IMR-90 (cell line): ENCODE results near the gene RSAD1.

Experiments used
- CEBPB ChIP-seq: IDR thresholded peaks from 2 replicates; pipeline ENCODE4 v1.6.1; 2012; ENCODE audit warnings: low read depth, low read length, improper control_type of control experiment
- CTCF ChIP-seq: conservative IDR thresholded peaks from 2 replicates; pipeline ENCODE4 v1.5.1; 2012; ENCODE audit warnings: mild to moderate bottlenecking, low read depth, low read length, improper control_type of control experiment
- ELK1 ChIP-seq: fragments of 150-350 bp; IDR thresholded peaks from 2 replicates; pipeline ENCODE4 v1.6.1; 2016; ENCODE audit warnings: low read depth, mild to moderate bottlenecking, low read length, moderate library complexity, borderline replicate concordance
- MAFK ChIP-seq: IDR thresholded peaks from 2 replicates; pipeline ENCODE4 v1.6.1; 2012; ENCODE audit warnings: low read depth, low read length, improper control_type of control experiment
- MXI1 ChIP-seq: IDR thresholded peaks from 2 replicates; pipeline ENCODE4 v1.6.1; 2012; ENCODE audit warnings: low read depth, mild to moderate bottlenecking, low read length, moderate library complexity, borderline replicate concordance
- NFE2L2 ChIP-seq: fragments of 150-350 bp; IDR thresholded peaks from 2 replicates; pipeline ENCODE4 v1.6.1; 2016; ENCODE audit warnings: low read depth, mild to moderate bottlenecking, low read length
- POLR2A ChIP-seq: IDR thresholded peaks from 2 replicates; pipeline ENCODE4 v1.6.1; 2012; ENCODE audit warnings: mild to moderate bottlenecking, low read depth, low read length
- RAD21 ChIP-seq: IDR thresholded peaks from 2 replicates; pipeline ENCODE4 v1.6.1; 2012; ENCODE audit warnings: low read length, improper control_type of control experiment
- RFX5 ChIP-seq: IDR thresholded peaks from 2 replicates; pipeline ENCODE4 v1.8.0; 2012; ENCODE audit warnings: low read depth, mild to moderate bottlenecking, low read length, moderate library complexity
- SMC3 ChIP-seq: fragments of 150-350 bp; IDR thresholded peaks from 2 replicates; pipeline ENCODE4 v1.6.1; 2016; ENCODE audit warnings: low read depth, mild to moderate bottlenecking, antibody characterized with exemption, low read length, moderate library complexity
- USF2 ChIP-seq: fragments of 150-350 bp; IDR thresholded peaks from 2 replicates; pipeline ENCODE4 v1.6.1; 2017; ENCODE audit warnings: mild to moderate bottlenecking, antibody characterized with exemption, low read length, low read depth

GRCh38 chr17:50439008-50439407 is 39.7 kb upstream of the RSAD1 start:
- no peak for TF ChIP-seq CTCF
- TF ChIP-seq SMC3, result no peak
- no peak for TF ChIP-seq POLR2A
- TF ChIP-seq USF2, result no peak
- no peak for TF ChIP-seq NFE2L2
- no peak for TF ChIP-seq CEBPB
- no peak for TF ChIP-seq ELK1
- TF ChIP-seq MXI1, result no peak
- TF ChIP-seq RAD21, result no peak
- TF ChIP-seq RFX5, result no peak
- no peak for TF ChIP-seq MAFK
